NT2/D1 (cell line): ENCODE results near the gene RIC1.
"Not testable (repeated sequence)": the region's sequence is repeated elsewhere in the genome, so short reads cannot be mapped to it uniquely, and the experiment has no call there.

Source experiments
- DNase-seq: peaks from one replicate; pipeline ENCODE4 v3.0.0-alpha.2; 2011; ENCODE audit warnings: low read depth, low spot score
- H3K27me3 ChIP-seq: 2 replicates; pipeline ENCODE4 v1.6.0; 2011; ENCODE audit warnings: mild to moderate bottlenecking; ENCODE audit not compliant: insufficient read length, insufficient read depth
- H3K36me3 ChIP-seq: 2 replicates; pipeline ENCODE4 v1.6.1; 2011; ENCODE audit warnings: mild to moderate bottlenecking, low read length, mixed read lengths; ENCODE audit not compliant: insufficient read depth, insufficient read length
- H3K4me1 ChIP-seq: 2 replicates; pipeline ENCODE4 v1.5.1; 2011; ENCODE audit not compliant: insufficient read depth, insufficient read length
- H3K4me3 ChIP-seq: 2 replicates; pipeline ENCODE4 v1.5.1; 2011; ENCODE audit warnings: low read depth; ENCODE audit not compliant: insufficient read length
- H3K9ac ChIP-seq: 2 replicates; pipeline ENCODE4 v1.6.0; 2011; ENCODE audit warnings: low read depth; ENCODE audit not compliant: insufficient read length
- H3K9me3 ChIP-seq: 2 replicates; pipeline ENCODE4 v1.5.1; 2011; ENCODE audit warnings: mild to moderate bottlenecking, low read length; ENCODE audit not compliant: insufficient read depth
- SUZ12 ChIP-seq: IDR thresholded peaks from 2 replicates; pipeline ENCODE4 v1.6.1; 2011; ENCODE audit not compliant: insufficient read length, insufficient read depth; ENCODE audit errors: extremely low read depth
- YY1 ChIP-seq: IDR thresholded peaks from 2 replicates; pipeline ENCODE4 v1.6.1; 2011; ENCODE audit not compliant: insufficient read length, insufficient read depth
- ZNF274 ChIP-seq: IDR thresholded peaks from 2 replicates; pipeline ENCODE4 v1.6.1; 2011; ENCODE audit warnings: mild to moderate bottlenecking, low read depth, low read length

Gene RIC1

DNA sequence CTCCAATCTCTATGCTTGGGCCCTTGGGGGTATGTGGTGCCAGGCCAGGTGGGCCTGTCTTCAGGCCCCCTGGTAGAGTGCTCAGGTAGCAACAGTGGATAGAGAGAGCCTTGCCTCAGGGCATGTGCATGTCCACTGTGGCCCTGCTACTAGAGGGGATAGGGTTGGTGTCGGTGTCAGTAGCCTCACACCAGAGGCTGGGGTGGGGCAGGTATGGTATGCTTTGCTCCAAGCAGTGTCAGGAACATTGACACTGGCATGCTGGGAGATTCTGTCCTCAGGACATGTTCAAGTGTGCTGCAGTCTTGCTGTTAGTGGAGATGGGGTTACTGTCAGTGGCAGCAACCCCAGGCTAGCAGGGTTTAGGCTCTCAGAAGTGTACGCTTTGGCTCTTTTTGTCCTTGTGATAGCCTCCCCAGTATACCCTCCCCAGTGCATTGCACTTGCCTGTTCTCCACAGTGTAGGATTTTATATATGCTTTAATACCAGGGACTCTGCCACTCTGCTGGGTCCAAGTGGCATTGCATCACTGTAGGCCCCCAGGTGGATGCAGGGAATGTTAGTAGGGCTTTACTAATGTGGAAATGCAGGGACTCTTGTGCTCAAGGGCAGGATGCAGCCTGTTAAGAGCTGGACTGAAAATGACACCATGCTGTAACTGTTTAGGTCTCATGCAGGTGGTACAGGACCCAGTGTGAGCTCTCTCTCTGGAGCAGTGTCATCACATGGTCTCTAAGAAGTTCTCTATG lies 21.6 kb downstream of the RIC1 start:
- no peak overlapping the region for H3K4me3 ChIP-seq
- DNase-seq: no peak
- no peaks in the 10 kb centered on the region for H3K27me3 ChIP-seq
- no peaks in the 10 kb centered on the region for H3K36me3 ChIP-seq
- H3K4me1 ChIP-seq: peaks cover 3% of the 10 kb centered on the region
- peaks cover 18% of the 10 kb centered on the region for H3K9me3 ChIP-seq
- no peak overlapping the region for H3K9ac ChIP-seq
- TF ChIP-seq ZNF274 (no peak), SUZ12 (no peak), YY1 (no peak)

DNA sequence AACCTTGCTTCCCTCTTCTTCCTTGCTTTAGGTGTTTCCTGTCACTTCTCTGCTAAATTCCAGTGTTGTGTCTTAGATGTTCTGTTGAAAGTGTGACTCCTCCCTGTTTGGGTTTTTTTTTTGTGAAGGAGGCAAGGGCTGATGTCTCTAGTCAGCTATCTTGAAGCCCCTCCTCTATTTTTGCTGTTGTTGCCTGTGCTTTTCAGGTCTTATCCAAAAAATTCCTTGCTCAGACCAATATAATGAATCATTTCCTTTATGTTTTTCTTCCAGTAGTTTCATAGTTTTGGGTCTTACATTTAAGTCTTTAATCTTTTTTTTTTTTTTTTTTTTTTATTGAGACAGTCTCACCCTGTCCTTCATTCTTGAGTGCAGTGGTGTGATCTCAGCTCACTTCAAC lies 22.3 kb downstream of the RIC1 start:
- no peaks in the 10 kb centered on the region for H3K27me3 ChIP-seq
- DNase-seq: no peak

DNA sequence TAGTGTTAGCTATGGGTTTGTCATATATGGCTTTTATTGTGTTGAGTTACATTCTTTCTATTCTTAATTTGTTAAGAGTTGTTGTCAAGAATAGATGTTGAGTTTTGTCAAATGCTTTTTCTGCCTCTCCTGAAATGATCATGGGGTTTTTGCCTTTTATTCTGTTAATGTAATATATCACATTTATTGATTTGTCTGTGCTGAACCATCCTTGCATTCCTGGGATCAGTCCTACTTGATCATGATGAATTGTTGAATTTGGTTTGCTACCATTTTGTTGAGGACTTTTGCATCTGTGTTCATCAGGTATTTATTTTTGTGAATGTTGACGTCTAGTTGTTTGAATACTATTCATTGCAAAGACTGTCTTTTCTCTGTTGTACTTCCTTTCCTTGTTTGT lies 23.9 kb downstream of the RIC1 start:
- Histone ChIP-seq H3K9ac (no peak overlapping the region), H3K36me3 (peaks cover 8% of the 10 kb centered on the region), H3K27me3 (no peaks in the 10 kb centered on the region), H3K9me3 (peaks cover 18% of the 10 kb centered on the region), H3K4me3 (no peak overlapping the region), H3K4me1 (peaks cover 3% of the 10 kb centered on the region)
- no peak for DNase-seq
- TF ChIP-seq SUZ12 (no peak), YY1 (no peak), ZNF274 (no peak)

More for the DNA sequence above, 22.3 kb downstream of the RIC1 start:
- TF ChIP-seq YY1 (no peak), ZNF274 (no peak), SUZ12 (no peak)
- Histone ChIP-seq H3K4me3 (no peak overlapping the region), H3K9ac (no peak overlapping the region), H3K4me1 (peaks cover 3% of the 10 kb centered on the region), H3K36me3 (no peaks in the 10 kb centered on the region), H3K9me3 (peaks cover 18% of the 10 kb centered on the region)

DNA sequence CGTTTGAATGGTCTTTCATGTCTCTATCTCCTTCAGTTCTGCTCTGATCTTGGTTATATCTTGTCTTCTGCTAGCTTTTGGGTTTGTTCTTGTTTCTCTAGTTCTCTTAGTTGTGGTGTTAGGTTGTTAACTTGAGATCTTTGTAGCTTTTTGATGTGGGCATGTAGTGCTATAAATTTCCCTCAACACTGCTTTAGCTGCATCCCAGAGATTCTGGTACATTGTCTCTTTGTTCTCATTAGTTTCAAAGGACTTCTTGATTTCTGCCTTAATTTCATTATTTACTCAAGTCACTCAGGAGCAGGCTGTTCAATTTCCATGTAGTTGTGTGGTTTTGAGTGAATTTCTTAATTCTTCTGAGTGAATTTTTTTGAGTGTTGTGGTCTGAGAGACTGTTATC lies 33.9 kb downstream of the RIC1 start:
- DNase-seq, H3K9ac ChIP-seq, H3K9me3 ChIP-seq, H3K4me3 ChIP-seq, H3K4me1 ChIP-seq, H3K27me3 ChIP-seq: not testable (repeated sequence)
- peaks cover 20% of the 10 kb centered on the region for H3K36me3 ChIP-seq

DNA sequence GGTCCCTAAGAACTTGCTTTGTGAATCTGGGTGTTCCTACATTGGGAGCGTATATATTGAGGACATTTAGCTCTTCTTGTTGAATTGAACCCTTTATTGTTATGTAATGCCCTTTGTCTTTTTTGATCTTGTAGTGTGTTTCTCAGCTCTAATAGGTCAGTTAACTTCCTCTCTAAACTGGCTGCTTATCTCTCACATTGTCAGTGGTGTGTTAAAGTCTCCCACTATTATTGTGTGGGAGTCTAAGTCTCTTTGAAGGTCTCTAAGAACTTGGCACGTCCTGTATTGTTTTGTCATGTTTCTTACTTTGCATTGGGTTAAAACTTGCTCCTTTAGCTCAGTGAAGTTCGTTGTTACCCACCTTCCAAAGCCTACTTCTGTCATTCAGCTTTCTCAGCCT lies 36.2 kb downstream of the RIC1 start:
- Histone ChIP-seq H3K27me3 (no peaks in the 10 kb centered on the region), H3K36me3 (peaks cover 12% of the 10 kb centered on the region), H3K4me1 (no peaks in the 10 kb centered on the region), H3K9ac (no peak overlapping the region), H3K4me3 (no peak overlapping the region), H3K9me3 (0 out of 2 replicates have a peak, but pooled peaks cover 2% of the 10 kb centered on the region)
- no peak for TF ChIP-seq YY1
- TF ChIP-seq SUZ12: no peak
- no peak for TF ChIP-seq ZNF274
- DNase-seq: no peak

DNA sequence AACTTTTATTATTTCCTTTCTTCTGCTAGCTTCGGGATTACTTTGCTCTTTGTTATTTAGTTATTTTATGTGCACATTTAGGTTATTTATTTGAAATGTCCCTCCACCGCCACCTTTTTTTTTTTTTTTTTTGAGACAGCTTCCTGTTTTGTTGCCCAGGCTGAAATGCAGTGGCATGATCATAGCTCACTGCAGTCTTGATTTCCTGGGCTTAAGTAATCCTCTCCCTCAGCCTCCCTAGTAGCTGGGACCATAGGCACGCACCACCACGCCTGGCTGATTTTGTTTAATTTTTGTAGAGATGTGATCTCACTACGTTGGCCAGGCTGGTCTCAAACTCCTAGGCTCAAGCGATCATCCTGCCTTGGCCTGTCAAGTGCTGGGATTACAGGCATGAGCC lies 38.5 kb downstream of the RIC1 start:
- Histone ChIP-seq H3K27me3 (no peaks in the 10 kb centered on the region), H3K4me1 (no peaks in the 10 kb centered on the region), H3K4me3 (no peak overlapping the region), H3K36me3 (peaks cover 10% of the 10 kb centered on the region), H3K9me3 (peaks cover 10% of the 10 kb centered on the region), H3K9ac (no peak overlapping the region)
- no peak for DNase-seq
- TF ChIP-seq YY1 (no peak), SUZ12 (no peak), ZNF274 (no peak)

DNA sequence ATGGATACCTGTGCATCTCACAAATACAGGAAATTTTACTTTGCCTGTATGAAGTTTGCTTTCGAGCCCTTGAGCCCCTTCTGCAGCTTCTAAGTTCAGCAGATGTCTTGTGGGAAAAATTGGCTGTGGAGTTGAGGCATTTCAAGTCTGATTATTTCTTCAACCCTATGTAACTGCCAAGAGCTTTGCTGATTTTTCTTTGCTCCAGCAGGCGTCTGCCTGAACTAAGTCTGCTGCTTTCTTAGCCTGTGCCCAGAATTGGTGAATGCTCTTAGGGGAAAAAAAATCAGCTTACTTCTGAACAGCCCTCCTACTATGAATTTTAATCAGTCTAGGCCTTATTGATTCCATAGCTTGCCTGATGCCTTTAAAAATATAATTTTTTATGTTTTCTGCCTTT lies 41.2 kb downstream of the RIC1 start:
- Histone ChIP-seq H3K27me3 (no peaks in the 10 kb centered on the region), H3K4me3 (no peak overlapping the region), H3K36me3 (peaks cover 10% of the 10 kb centered on the region), H3K9ac (no peak overlapping the region), H3K4me1 (no peaks in the 10 kb centered on the region), H3K9me3 (peaks cover 10% of the 10 kb centered on the region)
- TF ChIP-seq SUZ12 (no peak), YY1 (no peak), ZNF274 (no peak)
- no peak for DNase-seq

DNA sequence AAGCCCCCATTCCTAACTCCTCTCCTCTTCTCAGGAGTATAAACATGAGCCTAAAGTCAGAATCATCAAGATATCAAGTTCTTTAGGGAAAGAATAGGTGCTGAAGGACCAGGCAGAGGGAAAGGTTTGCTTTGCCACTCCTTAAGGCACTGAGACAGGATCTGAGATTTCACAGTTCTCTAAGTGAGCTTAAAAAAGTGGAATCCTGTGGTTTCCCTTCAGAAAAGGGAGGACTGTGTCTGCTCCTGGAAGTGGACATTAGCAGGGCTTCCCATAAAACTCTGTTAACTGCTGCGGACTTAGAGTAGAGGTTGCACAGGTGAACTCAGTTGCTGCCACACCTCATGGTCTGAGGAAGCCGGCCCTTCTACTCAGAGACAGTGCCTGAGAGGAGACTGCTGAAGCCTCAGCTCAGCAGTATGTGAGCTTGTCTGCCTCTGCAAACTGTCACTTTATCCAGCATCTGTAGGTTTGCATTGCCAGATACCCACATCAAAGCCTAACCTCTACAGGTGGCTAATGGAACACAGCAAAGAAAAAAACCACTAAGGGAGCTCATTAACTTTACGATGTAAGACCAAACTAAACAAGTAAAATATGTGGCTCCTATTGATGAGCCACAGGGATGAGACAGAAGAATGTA lies 42.9 kb downstream of the RIC1 start:
- H3K9me3 ChIP-seq: peaks cover 10% of the 10 kb centered on the region
- no peak overlapping the region for H3K4me3 ChIP-seq
- H3K27me3 ChIP-seq: no peaks in the 10 kb centered on the region
- DNase-seq: no peak
- H3K4me1 ChIP-seq: no peaks in the 10 kb centered on the region
- peaks cover 3% of the 10 kb centered on the region for H3K36me3 ChIP-seq
- no peak for TF ChIP-seq ZNF274
- no peak for TF ChIP-seq SUZ12
- no peak for TF ChIP-seq YY1
- no peak overlapping the region for H3K9ac ChIP-seq

DNA sequence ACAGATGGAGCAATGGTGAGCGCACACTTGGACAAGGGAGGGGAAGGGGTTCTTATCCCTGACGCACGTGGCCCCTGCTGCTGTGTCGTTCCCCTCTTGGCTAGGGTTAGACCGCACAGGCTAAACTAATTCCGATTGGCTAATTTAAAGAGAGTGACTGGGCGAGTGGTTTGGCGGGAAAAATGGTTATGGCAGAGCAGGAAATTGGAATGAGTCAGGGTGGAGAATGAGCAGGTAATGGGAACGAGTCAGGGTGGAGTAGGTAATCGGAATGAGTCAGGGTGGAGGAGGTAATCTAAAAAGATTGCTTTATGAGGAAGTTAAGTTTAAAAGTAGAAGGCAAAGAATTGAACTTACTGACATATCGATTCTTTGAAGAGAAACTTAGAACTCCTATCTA lies 46.1 kb downstream of the RIC1 start:
- not testable (repeated sequence) for H3K9ac ChIP-seq, H3K4me1 ChIP-seq, H3K27me3 ChIP-seq, H3K4me3 ChIP-seq, DNase-seq, H3K36me3 ChIP-seq
- H3K9me3 ChIP-seq: peaks cover 13% of the 10 kb centered on the region

DNA sequence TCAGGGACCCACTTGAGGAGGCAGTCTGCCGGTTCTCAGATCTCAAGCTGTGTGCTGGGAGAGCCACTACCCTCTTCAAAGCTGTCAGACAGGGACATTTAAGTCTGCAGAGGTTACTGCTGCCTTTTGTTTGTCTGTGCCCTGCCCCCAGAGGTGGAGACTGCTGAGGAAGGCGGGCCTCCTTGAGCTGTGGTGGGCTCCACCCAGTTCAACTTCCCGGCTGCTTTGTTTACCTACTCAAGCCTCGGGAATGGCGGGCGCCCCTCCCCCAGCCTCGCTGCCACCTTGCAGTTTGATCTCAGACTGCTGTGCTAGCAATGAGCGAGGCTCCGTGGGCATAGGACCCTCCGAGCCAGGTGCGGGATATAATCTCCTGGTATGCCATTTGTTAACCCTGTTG lies 54.7 kb downstream of the RIC1 start:
- not testable (repeated sequence) for H3K9ac ChIP-seq, H3K36me3 ChIP-seq, H3K4me3 ChIP-seq, H3K9me3 ChIP-seq, H3K4me1 ChIP-seq, H3K27me3 ChIP-seq
- DNase-seq: peak; percentile 83
